ENCODE measurements around the gene E2F7.

DNA sequence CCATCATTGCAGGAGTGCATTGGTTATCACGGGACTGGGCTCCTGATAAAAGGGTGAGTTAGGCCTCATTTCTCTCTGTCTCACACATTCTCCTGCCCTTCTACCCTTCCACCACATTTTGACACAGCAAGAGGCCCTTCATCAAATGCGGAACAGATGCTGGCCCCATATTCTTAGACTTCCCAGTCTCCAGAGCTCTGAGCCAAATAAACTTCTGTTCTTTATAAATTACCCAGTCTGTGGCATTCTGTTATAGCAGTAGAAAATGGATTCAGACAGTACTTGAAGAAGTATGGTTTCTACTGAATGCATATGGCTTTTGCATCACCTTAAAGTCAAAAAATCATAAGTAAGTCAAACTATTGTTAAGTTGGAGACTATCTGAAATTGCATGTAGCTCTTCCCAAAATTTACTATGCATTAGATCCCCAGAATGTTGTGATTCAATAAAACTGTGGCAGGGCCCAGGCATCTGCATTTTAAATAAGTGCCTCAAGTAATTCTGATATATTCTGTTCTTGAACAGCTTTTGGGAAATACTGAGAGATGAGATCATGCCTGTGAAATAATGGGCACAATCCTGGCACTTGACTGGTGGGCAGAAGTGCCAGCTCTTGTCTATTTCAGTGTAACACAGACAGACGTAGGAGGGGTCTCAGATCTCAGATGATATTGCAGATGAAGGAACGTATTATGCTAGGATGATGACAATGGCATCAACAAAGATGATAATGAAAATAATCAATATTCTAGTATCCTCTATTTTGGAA lies 68.2 kb downstream of the E2F7 start:
- TF ChIP-seq, protein P1, sequence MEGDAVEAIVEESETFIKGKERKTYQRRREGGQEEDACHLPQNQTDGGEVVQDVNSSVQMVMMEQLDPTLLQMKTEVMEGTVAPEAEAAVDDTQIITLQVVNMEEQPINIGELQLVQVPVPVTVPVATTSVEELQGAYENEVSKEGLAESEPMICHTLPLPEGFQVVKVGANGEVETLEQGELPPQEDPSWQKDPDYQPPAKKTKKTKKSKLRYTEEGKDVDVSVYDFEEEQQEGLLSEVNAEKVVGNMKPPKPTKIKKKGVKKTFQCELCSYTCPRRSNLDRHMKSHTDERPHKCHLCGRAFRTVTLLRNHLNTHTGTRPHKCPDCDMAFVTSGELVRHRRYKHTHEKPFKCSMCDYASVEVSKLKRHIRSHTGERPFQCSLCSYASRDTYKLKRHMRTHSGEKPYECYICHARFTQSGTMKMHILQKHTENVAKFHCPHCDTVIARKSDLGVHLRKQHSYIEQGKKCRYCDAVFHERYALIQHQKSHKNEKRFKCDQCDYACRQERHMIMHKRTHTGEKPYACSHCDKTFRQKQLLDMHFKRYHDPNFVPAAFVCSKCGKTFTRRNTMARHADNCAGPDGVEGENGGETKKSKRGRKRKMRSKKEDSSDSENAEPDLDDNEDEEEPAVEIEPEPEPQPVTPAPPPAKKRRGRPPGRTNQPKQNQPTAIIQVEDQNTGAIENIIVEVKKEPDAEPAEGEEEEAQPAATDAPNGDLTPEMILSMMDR (conservative IDR thresholded peaks at IDR 0.05; ENCODE audit: low read depth in 2 of 2) = no peak
- TF ChIP-seq, protein P2, sequence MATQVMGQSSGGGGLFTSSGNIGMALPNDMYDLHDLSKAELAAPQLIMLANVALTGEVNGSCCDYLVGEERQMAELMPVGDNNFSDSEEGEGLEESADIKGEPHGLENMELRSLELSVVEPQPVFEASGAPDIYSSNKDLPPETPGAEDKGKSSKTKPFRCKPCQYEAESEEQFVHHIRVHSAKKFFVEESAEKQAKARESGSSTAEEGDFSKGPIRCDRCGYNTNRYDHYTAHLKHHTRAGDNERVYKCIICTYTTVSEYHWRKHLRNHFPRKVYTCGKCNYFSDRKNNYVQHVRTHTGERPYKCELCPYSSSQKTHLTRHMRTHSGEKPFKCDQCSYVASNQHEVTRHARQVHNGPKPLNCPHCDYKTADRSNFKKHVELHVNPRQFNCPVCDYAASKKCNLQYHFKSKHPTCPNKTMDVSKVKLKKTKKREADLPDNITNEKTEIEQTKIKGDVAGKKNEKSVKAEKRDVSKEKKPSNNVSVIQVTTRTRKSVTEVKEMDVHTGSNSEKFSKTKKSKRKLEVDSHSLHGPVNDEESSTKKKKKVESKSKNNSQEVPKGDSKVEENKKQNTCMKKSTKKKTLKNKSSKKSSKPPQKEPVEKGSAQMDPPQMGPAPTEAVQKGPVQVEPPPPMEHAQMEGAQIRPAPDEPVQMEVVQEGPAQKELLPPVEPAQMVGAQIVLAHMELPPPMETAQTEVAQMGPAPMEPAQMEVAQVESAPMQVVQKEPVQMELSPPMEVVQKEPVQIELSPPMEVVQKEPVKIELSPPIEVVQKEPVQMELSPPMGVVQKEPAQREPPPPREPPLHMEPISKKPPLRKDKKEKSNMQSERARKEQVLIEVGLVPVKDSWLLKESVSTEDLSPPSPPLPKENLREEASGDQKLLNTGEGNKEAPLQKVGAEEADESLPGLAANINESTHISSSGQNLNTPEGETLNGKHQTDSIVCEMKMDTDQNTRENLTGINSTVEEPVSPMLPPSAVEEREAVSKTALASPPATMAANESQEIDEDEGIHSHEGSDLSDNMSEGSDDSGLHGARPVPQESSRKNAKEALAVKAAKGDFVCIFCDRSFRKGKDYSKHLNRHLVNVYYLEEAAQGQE (IDR thresholded peaks at IDR 0.05; ENCODE audit: unreplicated experiment) = no peak
- no peak for TF ChIP-seq STAT1 (IDR thresholded peaks at IDR 0.05; ENCODE audit: unreplicated experiment)
- no peak for TF ChIP-seq EZH2phosphoT487 (IDR thresholded peaks at IDR 0.05; ENCODE audit: unreplicated experiment)
- TF ChIP-seq POLR2AphosphoS5 (IDR thresholded peaks at IDR 0.05; ENCODE audit: low read depth) = no peak
- no peak for TF ChIP-seq EZH2 (IDR thresholded peaks at IDR 0.05; ENCODE audit: low read depth, unreplicated experiment)
- no peak for TF ChIP-seq JUNB (IDR thresholded peaks at IDR 0.05; ENCODE audit: unreplicated experiment)
- no peak for TF ChIP-seq ZNF331 (CRISPR knock-in tag; IDR thresholded peaks at IDR 0.05; ENCODE audit: low read depth)
- no peak for TF ChIP-seq CREB1 (CRISPR knock-in tag; IDR thresholded peaks at IDR 0.05; ENCODE audit: low read depth)
- no peak for TF ChIP-seq NANOG (IDR thresholded peaks at IDR 0.05; ENCODE audit: borderline replicate concordance)
- TF ChIP-seq, protein P3, sequence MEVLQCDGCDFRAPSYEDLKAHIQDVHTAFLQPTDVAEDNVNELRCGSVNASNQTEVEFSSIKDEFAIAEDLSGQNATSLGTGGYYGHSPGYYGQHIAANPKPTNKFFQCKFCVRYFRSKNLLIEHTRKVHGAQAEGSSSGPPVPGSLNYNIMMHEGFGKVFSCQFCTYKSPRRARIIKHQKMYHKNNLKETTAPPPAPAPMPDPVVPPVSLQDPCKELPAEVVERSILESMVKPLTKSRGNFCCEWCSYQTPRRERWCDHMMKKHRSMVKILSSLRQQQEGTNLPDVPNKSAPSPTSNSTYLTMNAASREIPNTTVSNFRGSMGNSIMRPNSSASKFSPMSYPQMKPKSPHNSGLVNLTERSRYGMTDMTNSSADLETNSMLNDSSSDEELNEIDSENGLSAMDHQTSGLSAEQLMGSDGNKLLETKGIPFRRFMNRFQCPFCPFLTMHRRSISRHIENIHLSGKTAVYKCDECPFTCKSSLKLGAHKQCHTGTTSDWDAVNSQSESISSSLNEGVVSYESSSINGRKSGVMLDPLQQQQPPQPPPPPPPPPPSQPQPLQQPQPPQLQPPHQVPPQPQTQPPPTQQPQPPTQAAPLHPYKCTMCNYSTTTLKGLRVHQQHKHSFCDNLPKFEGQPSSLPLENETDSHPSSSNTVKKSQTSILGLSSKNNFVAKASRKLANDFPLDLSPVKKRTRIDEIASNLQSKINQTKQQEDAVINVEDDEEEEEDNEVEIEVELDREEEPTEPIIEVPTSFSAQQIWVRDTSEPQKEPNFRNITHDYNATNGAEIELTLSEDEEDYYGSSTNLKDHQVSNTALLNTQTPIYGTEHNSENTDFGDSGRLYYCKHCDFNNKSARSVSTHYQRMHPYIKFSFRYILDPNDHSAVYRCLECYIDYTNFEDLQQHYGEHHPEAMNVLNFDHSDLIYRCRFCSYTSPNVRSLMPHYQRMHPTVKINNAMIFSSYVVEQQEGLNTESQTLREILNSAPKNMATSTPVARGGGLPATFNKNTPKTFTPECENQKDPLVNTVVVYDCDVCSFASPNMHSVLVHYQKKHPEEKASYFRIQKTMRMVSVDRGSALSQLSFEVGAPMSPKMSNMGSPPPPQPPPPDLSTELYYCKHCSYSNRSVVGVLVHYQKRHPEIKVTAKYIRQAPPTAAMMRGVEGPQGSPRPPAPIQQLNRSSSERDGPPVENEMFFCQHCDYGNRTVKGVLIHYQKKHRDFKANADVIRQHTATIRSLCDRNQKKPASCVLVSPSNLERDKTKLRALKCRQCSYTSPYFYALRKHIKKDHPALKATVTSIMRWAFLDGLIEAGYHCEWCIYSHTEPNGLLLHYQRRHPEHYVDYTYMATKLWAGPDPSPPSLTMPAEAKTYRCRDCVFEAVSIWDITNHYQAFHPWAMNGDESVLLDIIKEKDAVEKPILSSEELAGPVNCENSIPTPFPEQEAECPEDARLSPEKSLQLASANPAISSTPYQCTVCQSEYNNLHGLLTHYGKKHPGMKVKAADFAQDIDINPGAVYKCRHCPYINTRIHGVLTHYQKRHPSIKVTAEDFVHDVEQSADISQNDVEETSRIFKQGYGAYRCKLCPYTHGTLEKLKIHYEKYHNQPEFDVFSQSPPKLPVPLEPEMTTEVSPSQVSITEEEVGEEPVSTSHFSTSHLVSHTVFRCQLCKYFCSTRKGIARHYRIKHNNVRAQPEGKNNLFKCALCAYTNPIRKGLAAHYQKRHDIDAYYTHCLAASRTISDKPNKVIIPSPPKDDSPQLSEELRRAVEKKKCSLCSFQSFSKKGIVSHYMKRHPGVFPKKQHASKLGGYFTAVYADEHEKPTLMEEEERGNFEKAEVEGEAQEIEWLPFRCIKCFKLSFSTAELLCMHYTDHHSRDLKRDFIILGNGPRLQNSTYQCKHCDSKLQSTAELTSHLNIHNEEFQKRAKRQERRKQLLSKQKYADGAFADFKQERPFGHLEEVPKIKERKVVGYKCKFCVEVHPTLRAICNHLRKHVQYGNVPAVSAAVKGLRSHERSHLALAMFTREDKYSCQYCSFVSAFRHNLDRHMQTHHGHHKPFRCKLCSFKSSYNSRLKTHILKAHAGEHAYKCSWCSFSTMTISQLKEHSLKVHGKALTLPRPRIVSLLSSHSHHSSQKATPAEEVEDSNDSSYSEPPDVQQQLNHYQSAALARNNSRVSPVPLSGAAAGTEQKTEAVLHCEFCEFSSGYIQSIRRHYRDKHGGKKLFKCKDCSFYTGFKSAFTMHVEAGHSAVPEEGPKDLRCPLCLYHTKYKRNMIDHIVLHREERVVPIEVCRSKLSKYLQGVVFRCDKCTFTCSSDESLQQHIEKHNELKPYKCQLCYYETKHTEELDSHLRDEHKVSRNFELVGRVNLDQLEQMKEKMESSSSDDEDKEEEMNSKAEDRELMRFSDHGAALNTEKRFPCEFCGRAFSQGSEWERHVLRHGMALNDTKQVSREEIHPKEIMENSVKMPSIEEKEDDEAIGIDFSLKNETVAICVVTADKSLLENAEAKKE (CRISPR knock-in tag; IDR thresholded peaks at IDR 0.05) = no peak
- TF ChIP-seq, protein P4, sequence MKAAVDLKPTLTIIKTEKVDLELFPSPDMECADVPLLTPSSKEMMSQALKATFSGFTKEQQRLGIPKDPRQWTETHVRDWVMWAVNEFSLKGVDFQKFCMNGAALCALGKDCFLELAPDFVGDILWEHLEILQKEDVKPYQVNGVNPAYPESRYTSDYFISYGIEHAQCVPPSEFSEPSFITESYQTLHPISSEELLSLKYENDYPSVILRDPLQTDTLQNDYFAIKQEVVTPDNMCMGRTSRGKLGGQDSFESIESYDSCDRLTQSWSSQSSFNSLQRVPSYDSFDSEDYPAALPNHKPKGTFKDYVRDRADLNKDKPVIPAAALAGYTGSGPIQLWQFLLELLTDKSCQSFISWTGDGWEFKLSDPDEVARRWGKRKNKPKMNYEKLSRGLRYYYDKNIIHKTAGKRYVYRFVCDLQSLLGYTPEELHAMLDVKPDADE (IDR thresholded peaks at IDR 0.05) = no peak
- no peak for TF ChIP-seq ZNF114 (CRISPR knock-in tag; IDR thresholded peaks at IDR 0.05)

Measured in GM23338 (cell line).